ENCODE results near the gene ZNG1C.
"Not testable (repeated sequence)": the region's sequence is repeated elsewhere in the genome, so short reads cannot be mapped to it uniquely, and the experiment has no call there.

The ZNG1C gene

GRCh38 chr9:68241683-68242082 lies at the start of gene ZNG1C:
Gene ZNG1C, plus strand, starts transcription at chr9:68241983. Its CDS starts 49 bp downstream, at chr9:68242032.
- H3F3A ChIP-seq (ENCODE audit: insufficient read depth); H3K36me3 ChIP-seq (ENCODE audit: low read length); H3K27me3 ChIP-seq (ENCODE audit: low read length); H3K9ac ChIP-seq (ENCODE audit: low read length); H3K79me2 ChIP-seq (ENCODE audit: insufficient read depth, low read length); H3K27ac ChIP-seq (ENCODE audit: low read depth, low read length); H3K9me2 ChIP-seq (replicated peaks; ENCODE audit: insufficient read depth, low read length); H3K4me3 ChIP-seq (ENCODE audit: insufficient read depth, low read length, poor library complexity, severe bottlenecking); H3K4me2 ChIP-seq (ENCODE audit: low read depth, low read length, poor library complexity, severe bottlenecking); H2AFZ ChIP-seq (ENCODE audit: low read depth, low read length, severe bottlenecking); H3K9me3 ChIP-seq (ENCODE audit: insufficient read depth, low read length); H4K20me1 ChIP-seq (ENCODE audit: low read depth, low read length): not testable (repeated sequence)

GRCh38 chr9:68242437-68242836 lies 654 bp downstream of the ZNG1C start:
- H3K9ac ChIP-seq (ENCODE audit: low read length); H2AFZ ChIP-seq (ENCODE audit: low read depth, low read length, severe bottlenecking); H3K9me2 ChIP-seq (replicated peaks; ENCODE audit: insufficient read depth, low read length); H3K4me3 ChIP-seq (ENCODE audit: insufficient read depth, low read length, poor library complexity, severe bottlenecking); H4K20me1 ChIP-seq (ENCODE audit: low read depth, low read length); H3K4me2 ChIP-seq (ENCODE audit: low read depth, low read length, poor library complexity, severe bottlenecking); H3K27me3 ChIP-seq (ENCODE audit: low read length); H3F3A ChIP-seq (ENCODE audit: insufficient read depth); H3K79me2 ChIP-seq (ENCODE audit: insufficient read depth, low read length); H3K36me3 ChIP-seq (ENCODE audit: low read length); H3K27ac ChIP-seq (ENCODE audit: low read depth, low read length); H3K9me3 ChIP-seq (ENCODE audit: insufficient read depth, low read length): not testable (repeated sequence)

DNA sequence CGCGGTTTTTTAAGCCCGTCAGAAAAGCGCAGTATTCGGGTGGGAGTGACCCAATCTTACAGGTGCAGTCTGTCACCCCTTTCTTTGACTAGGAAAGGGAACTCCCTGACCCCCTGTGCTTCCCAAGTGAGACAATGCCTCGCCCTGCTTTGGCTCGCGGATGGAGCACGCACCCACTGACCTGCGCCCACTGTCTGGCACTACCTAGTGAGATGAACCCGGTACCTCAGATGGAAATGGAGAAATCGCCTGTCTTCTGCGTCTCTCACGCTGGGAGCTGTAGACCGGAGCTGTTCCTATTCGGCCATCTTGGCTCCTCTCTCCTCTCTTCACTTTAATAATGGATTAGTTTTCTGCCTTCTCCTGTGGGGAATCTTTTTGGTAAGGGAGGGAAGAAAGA lies 39.3 kb downstream of the ZNG1C start:
- not testable (repeated sequence) for H3K79me2 ChIP-seq (ENCODE audit: insufficient read depth, low read length); H3K9me3 ChIP-seq (ENCODE audit: insufficient read depth, low read length); H3K9ac ChIP-seq (ENCODE audit: low read length); H3K4me2 ChIP-seq (ENCODE audit: low read depth, low read length, poor library complexity, severe bottlenecking); H3F3A ChIP-seq (ENCODE audit: insufficient read depth); H4K20me1 ChIP-seq (ENCODE audit: low read depth, low read length); H3K36me3 ChIP-seq (ENCODE audit: low read length); H3K4me3 ChIP-seq (ENCODE audit: insufficient read depth, low read length, poor library complexity, severe bottlenecking); H3K27ac ChIP-seq (ENCODE audit: low read depth, low read length); H3K27me3 ChIP-seq (ENCODE audit: low read length); H3K9me2 ChIP-seq (replicated peaks; ENCODE audit: insufficient read depth, low read length); H2AFZ ChIP-seq (ENCODE audit: low read depth, low read length, severe bottlenecking)

- H2AFZ ChIP-seq (ENCODE audit: low read depth, low read length, severe bottlenecking); H3K9ac ChIP-seq (ENCODE audit: low read length); H3K36me3 ChIP-seq (ENCODE audit: low read length); H3K4me3 ChIP-seq (ENCODE audit: insufficient read depth, low read length, poor library complexity, severe bottlenecking); H3K9me2 ChIP-seq (replicated peaks; ENCODE audit: insufficient read depth, low read length); H3F3A ChIP-seq (ENCODE audit: insufficient read depth); H3K27me3 ChIP-seq (ENCODE audit: low read length); H3K27ac ChIP-seq (ENCODE audit: low read depth, low read length); H3K9me3 ChIP-seq (ENCODE audit: insufficient read depth, low read length); H3K4me2 ChIP-seq (ENCODE audit: low read depth, low read length, poor library complexity, severe bottlenecking); H3K79me2 ChIP-seq (ENCODE audit: insufficient read depth, low read length); H4K20me1 ChIP-seq (ENCODE audit: low read depth, low read length): not testable (repeated sequence)
These were observed 60.8 kb downstream of the ZNG1C start, which contains the start of gene FOXD4L3 for GRCh38 chr9:68302567-68302966. Gene FOXD4L3, plus strand, starts transcription at chr9:68302867. Its CDS starts 85 bp downstream, at chr9:68302952.

DNA sequence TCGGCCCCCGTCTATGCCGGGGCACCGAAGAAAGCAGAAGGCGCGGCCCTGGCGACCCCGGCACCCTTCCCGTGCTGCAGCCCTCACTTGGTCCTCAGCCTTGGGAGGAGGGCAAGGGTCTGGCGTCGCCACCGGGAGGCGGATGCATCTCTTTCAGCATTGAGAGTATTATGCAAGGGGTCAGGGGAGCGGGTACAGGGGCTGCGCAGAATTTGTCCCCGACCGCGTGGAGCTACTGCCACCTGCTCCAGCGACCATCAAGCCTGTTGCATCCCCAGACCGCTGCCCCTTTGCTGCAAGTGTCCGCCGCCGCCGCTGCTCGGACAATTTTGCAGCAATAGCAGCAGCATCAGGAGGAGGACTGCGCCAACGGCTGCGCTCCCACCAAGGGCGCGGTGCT lies 62.0 kb downstream of the ZNG1C start:
- not testable (repeated sequence) for H3K9me2 ChIP-seq (replicated peaks; ENCODE audit: insufficient read depth, low read length); H3K4me2 ChIP-seq (ENCODE audit: low read depth, low read length, poor library complexity, severe bottlenecking); H3K36me3 ChIP-seq (ENCODE audit: low read length); H3K9ac ChIP-seq (ENCODE audit: low read length); H3K27me3 ChIP-seq (ENCODE audit: low read length); H4K20me1 ChIP-seq (ENCODE audit: low read depth, low read length); H3K9me3 ChIP-seq (ENCODE audit: insufficient read depth, low read length); H2AFZ ChIP-seq (ENCODE audit: low read depth, low read length, severe bottlenecking); H3K27ac ChIP-seq (ENCODE audit: low read depth, low read length); H3F3A ChIP-seq (ENCODE audit: insufficient read depth); H3K4me3 ChIP-seq (ENCODE audit: insufficient read depth, low read length, poor library complexity, severe bottlenecking); H3K79me2 ChIP-seq (ENCODE audit: insufficient read depth, low read length)

DNA sequence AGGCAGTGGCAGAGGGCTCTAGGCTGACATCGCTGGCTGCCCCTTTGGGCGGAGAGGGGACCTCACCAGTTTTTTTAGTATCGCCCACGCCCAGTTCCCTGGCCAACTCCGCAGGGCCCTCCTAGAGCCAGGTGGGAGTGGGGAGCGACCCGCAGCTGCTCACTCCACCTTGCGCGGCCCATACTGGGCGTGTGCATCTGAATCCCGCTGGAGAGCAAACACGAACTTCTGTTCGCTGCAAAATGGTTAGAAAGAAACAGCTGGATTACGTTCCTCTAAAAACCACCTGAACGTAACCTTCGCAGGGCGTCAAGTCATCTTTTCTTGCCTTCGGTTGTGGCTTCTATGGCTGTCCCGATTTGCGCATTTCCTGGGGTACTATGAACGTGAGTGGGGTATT lies 62.4 kb downstream of the ZNG1C start:
- not testable (repeated sequence) for H3K4me3 ChIP-seq (ENCODE audit: insufficient read depth, low read length, poor library complexity, severe bottlenecking); H3K4me2 ChIP-seq (ENCODE audit: low read depth, low read length, poor library complexity, severe bottlenecking); H3K79me2 ChIP-seq (ENCODE audit: insufficient read depth, low read length); H2AFZ ChIP-seq (ENCODE audit: low read depth, low read length, severe bottlenecking); H3K27ac ChIP-seq (ENCODE audit: low read depth, low read length); H4K20me1 ChIP-seq (ENCODE audit: low read depth, low read length); H3K27me3 ChIP-seq (ENCODE audit: low read length); H3K36me3 ChIP-seq (ENCODE audit: low read length); H3K9ac ChIP-seq (ENCODE audit: low read length); H3F3A ChIP-seq (ENCODE audit: insufficient read depth); H3K9me2 ChIP-seq (replicated peaks; ENCODE audit: insufficient read depth, low read length); H3K9me3 ChIP-seq (ENCODE audit: insufficient read depth, low read length)

GRCh38 chr9:68304777-68305176 lies 63.0 kb downstream of the ZNG1C start:
- not testable (repeated sequence) for H3K9me3 ChIP-seq (ENCODE audit: insufficient read depth, low read length); H2AFZ ChIP-seq (ENCODE audit: low read depth, low read length, severe bottlenecking)

GRCh38 chr9:68305680-68306285 lies 64.0 kb downstream of the ZNG1C start:
- H4K20me1 ChIP-seq (ENCODE audit: low read depth, low read length); H3F3A ChIP-seq (ENCODE audit: insufficient read depth); H3K4me2 ChIP-seq (ENCODE audit: low read depth, low read length, poor library complexity, severe bottlenecking); H2AFZ ChIP-seq (ENCODE audit: low read depth, low read length, severe bottlenecking); H3K27me3 ChIP-seq (ENCODE audit: low read length); H3K27ac ChIP-seq (ENCODE audit: low read depth, low read length); H3K9me3 ChIP-seq (ENCODE audit: insufficient read depth, low read length); H3K9me2 ChIP-seq (replicated peaks; ENCODE audit: insufficient read depth, low read length); H3K9ac ChIP-seq (ENCODE audit: low read length); H3K4me3 ChIP-seq (ENCODE audit: insufficient read depth, low read length, poor library complexity, severe bottlenecking); H3K36me3 ChIP-seq (ENCODE audit: low read length); H3K79me2 ChIP-seq (ENCODE audit: insufficient read depth, low read length): not testable (repeated sequence)

More at GRCh38 chr9:68304777-68305176, 63.0 kb downstream of the ZNG1C start:
- H4K20me1 ChIP-seq (ENCODE audit: low read depth, low read length); H3K27ac ChIP-seq (ENCODE audit: low read depth, low read length); H3K36me3 ChIP-seq (ENCODE audit: low read length); H3K4me2 ChIP-seq (ENCODE audit: low read depth, low read length, poor library complexity, severe bottlenecking); H3K4me3 ChIP-seq (ENCODE audit: insufficient read depth, low read length, poor library complexity, severe bottlenecking); H3K79me2 ChIP-seq (ENCODE audit: insufficient read depth, low read length); H3K9me2 ChIP-seq (replicated peaks; ENCODE audit: insufficient read depth, low read length); H3F3A ChIP-seq (ENCODE audit: insufficient read depth); H3K27me3 ChIP-seq (ENCODE audit: low read length); H3K9ac ChIP-seq (ENCODE audit: low read length): not testable (repeated sequence)

Measured in SU-DHL-6 (cell line).